Measurements from ENCODE around the gene TBX2.

TBX2 gene

DNA sequence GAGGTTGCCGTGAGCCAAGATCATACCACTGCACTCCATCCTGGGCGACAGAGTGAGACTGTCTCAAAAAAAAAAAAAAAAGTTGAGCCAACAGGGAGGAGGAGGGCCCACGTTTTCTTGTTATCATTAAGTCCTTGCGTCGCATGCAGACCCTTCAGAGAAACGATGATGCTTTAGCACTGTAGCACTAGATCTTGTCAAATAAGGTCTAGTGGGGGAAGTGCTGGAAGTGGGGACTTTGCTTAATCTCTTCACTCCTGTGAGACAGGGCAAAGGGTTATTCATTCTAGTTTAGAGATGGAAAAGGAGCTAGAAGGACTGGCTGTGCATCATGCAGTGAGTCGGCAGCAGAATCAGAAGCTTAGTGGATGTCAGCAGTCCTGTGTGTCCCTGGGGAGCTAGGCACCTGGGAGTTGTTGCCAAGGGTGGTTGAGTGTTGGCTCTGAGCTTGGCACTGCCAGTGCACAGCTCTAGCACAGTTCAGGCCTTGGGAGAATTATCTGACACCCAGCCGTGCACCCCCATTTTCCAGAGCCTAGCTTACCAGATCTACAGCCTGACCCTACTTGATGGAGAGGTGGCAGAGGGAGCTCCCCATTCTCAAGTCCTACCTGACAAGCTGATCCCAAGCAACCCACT, 33.4 kb upstream of the TBX2 start:
- H3K9me2 ChIP-seq (replicated peaks; ENCODE audit: control insufficient read depth, low read length), result no peaks in the 10 kb centered on the region
- H3K36me3 ChIP-seq (ENCODE audit: control insufficient read depth, low read length), result no peaks in the 10 kb centered on the region
- H3K27me3 ChIP-seq (ENCODE audit: control insufficient read depth, low read length), result no peaks in the 10 kb centered on the region
- H3F3A ChIP-seq (ENCODE audit: control insufficient read depth, insufficient read depth), result no peaks in the 10 kb centered on the region
- no peak overlapping the region for H3K4me3 ChIP-seq (ENCODE audit: low read length)
- H3K4me1 ChIP-seq (ENCODE audit: control insufficient read depth, low read length), result no peaks in the 10 kb centered on the region
- TF ChIP-seq, protein P1, sequence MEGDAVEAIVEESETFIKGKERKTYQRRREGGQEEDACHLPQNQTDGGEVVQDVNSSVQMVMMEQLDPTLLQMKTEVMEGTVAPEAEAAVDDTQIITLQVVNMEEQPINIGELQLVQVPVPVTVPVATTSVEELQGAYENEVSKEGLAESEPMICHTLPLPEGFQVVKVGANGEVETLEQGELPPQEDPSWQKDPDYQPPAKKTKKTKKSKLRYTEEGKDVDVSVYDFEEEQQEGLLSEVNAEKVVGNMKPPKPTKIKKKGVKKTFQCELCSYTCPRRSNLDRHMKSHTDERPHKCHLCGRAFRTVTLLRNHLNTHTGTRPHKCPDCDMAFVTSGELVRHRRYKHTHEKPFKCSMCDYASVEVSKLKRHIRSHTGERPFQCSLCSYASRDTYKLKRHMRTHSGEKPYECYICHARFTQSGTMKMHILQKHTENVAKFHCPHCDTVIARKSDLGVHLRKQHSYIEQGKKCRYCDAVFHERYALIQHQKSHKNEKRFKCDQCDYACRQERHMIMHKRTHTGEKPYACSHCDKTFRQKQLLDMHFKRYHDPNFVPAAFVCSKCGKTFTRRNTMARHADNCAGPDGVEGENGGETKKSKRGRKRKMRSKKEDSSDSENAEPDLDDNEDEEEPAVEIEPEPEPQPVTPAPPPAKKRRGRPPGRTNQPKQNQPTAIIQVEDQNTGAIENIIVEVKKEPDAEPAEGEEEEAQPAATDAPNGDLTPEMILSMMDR (IDR thresholded peaks at IDR 0.05; ENCODE audit: low read depth, low read length, poor library complexity, severe bottlenecking), result no peak
- no peak for TF ChIP-seq EZH2phosphoT487 (IDR thresholded peaks at IDR 0.05; ENCODE audit: borderline replicate concordance, low read length)
- H4K20me1 ChIP-seq (ENCODE audit: control insufficient read depth, insufficient read depth, low read depth, low read length), result no peaks in the 10 kb centered on the region
- H3K27ac ChIP-seq (ENCODE audit: low read depth, low read length), result no peak overlapping the region
- H3K4me2 ChIP-seq (ENCODE audit: low read length), result no peak overlapping the region
- no peaks in the 10 kb centered on the region for H3K9me3 ChIP-seq (ENCODE audit: control insufficient read depth, insufficient read depth, low read length)
- no peaks in the 10 kb centered on the region for H3K79me2 ChIP-seq (ENCODE audit: control insufficient read depth, low read length)

GRCh38 chr17:61366715-61367413, 32.8 kb upstream of the TBX2 start:
- TF ChIP-seq, protein P1 (IDR thresholded peaks at IDR 0.05; ENCODE audit: low read depth, low read length, poor library complexity, severe bottlenecking), result no peak
- no peak for TF ChIP-seq EZH2phosphoT487 (IDR thresholded peaks at IDR 0.05; ENCODE audit: borderline replicate concordance, low read length)
- Histone ChIP-seq H3K4me1 (ENCODE audit: control insufficient read depth, low read length) (no peaks in the 10 kb centered on the region), H3K4me3 (ENCODE audit: low read length) (no peak overlapping the region), H3K4me2 (ENCODE audit: low read length) (no peak overlapping the region), H3K79me2 (ENCODE audit: control insufficient read depth, low read length) (no peaks in the 10 kb centered on the region), H3K9me3 (ENCODE audit: control insufficient read depth, insufficient read depth, low read length) (no peaks in the 10 kb centered on the region), H3K36me3 (ENCODE audit: control insufficient read depth, low read length) (no peaks in the 10 kb centered on the region), H3K27ac (ENCODE audit: low read depth, low read length) (no peak overlapping the region), H3F3A (ENCODE audit: control insufficient read depth, insufficient read depth) (no peaks in the 10 kb centered on the region), H4K20me1 (ENCODE audit: control insufficient read depth, insufficient read depth, low read depth, low read length) (no peaks in the 10 kb centered on the region), H3K9me2 (replicated peaks; ENCODE audit: control insufficient read depth, low read length) (no peaks in the 10 kb centered on the region), H3K27me3 (ENCODE audit: control insufficient read depth, low read length) (no peaks in the 10 kb centered on the region)

GRCh38 chr17:61368049-61368831, 31.4 kb upstream of the TBX2 start:
- Histone ChIP-seq H3K9me3 (ENCODE audit: control insufficient read depth, insufficient read depth, low read length) (no peaks in the 10 kb centered on the region), H3F3A (ENCODE audit: control insufficient read depth, insufficient read depth) (no peaks in the 10 kb centered on the region), H3K9me2 (replicated peaks; ENCODE audit: control insufficient read depth, low read length) (no peaks in the 10 kb centered on the region), H4K20me1 (ENCODE audit: control insufficient read depth, insufficient read depth, low read depth, low read length) (no peaks in the 10 kb centered on the region), H3K4me1 (ENCODE audit: control insufficient read depth, low read length) (no peaks in the 10 kb centered on the region), H3K36me3 (ENCODE audit: control insufficient read depth, low read length) (no peaks in the 10 kb centered on the region), H3K4me3 (ENCODE audit: low read length) (no peak overlapping the region), H3K4me2 (ENCODE audit: low read length) (no peak overlapping the region), H3K79me2 (ENCODE audit: control insufficient read depth, low read length) (no peaks in the 10 kb centered on the region), H3K27me3 (ENCODE audit: control insufficient read depth, low read length) (no peaks in the 10 kb centered on the region), H3K27ac (ENCODE audit: low read depth, low read length) (no peak overlapping the region)
- TF ChIP-seq, protein P1 (IDR thresholded peaks at IDR 0.05; ENCODE audit: low read depth, low read length, poor library complexity, severe bottlenecking), result no peak
- no peak for TF ChIP-seq EZH2phosphoT487 (IDR thresholded peaks at IDR 0.05; ENCODE audit: borderline replicate concordance, low read length)
